Epithelial cell of esophagus (primary cell): ENCODE measurements around the gene PPP1R14D.

ENCODE experiments used
- DNase-seq: peaks from one replicate; pipeline ENCODE4 v3.0.0; 2010; ENCODE audit warnings: low read depth
- H3K4me3 ChIP-seq: 2 replicates; pipeline ENCODE4 v1.5.1; 2011; ENCODE audit warnings: mild to moderate bottlenecking, low read length, control low read depth
- TF ChIP-seq, protein P1 (sequence below): IDR thresholded peaks from 2 replicates; pipeline ENCODE4 v1.5.1; 2011; ENCODE audit warnings: low read depth, mild to moderate bottlenecking, low read length, control low read depth, inconsistent platforms; ENCODE audit not compliant: insufficient read depth; ENCODE audit errors: missing control alignments

The PPP1R14D gene

GRCh38 chr15:40844696-40845030, 16.2 kb upstream of the PPP1R14D start:
- TF ChIP-seq, protein P1, sequence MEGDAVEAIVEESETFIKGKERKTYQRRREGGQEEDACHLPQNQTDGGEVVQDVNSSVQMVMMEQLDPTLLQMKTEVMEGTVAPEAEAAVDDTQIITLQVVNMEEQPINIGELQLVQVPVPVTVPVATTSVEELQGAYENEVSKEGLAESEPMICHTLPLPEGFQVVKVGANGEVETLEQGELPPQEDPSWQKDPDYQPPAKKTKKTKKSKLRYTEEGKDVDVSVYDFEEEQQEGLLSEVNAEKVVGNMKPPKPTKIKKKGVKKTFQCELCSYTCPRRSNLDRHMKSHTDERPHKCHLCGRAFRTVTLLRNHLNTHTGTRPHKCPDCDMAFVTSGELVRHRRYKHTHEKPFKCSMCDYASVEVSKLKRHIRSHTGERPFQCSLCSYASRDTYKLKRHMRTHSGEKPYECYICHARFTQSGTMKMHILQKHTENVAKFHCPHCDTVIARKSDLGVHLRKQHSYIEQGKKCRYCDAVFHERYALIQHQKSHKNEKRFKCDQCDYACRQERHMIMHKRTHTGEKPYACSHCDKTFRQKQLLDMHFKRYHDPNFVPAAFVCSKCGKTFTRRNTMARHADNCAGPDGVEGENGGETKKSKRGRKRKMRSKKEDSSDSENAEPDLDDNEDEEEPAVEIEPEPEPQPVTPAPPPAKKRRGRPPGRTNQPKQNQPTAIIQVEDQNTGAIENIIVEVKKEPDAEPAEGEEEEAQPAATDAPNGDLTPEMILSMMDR = no peak

DNA sequence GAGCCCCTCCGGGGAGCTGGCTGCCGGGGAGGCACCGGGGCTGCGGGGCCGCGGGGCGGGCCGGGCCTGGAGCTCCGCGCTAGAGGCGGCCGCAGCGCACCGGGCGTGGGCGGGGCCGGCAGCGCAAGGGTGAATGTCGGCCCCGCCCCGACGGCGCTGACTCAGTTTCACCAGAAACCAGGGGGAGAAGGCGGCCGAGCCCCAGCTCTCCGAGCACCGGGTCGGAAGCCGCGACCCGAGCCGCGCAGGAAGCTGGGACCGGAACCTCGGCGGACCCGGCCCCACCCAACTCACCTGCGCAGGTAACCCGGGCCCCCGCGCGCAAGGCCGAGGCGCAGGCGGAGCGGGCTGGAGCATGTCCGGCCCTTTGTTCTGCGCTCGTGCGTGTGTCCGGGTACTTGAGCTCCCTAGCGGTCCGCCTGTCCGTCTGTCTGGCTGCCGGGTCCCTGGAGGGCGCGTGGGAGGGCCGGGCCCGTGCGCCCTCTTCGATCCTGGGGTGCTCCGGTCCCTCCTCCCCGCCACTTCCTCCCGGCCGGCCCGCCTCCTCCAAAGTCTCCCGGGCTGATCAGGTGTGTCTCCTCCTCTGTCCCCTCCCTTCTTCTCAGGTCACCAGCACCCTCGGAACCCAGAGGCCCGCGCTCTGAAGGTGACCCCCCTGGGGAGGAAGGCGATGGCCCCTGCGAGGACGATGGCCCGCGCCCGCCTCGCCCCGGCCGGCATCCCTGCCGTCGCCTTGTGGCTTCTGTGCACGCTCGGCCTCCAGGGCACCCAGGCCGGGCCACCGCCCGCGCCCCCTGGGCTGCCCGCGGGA, 15.6 kb upstream of the PPP1R14D start, which contains the start of gene SPINT1:
Gene SPINT1, plus strand, starts transcription at position 164 of the 811 bp plus-strand sequence. Its CDS starts 507 bp downstream, at position 671.
- H3K4me3 ChIP-seq = peak within 1 kb of the TSS; percentile 65
- TF ChIP-seq, protein P1 = no peak
- DNase-seq = peak; percentile 87

More at GRCh38 chr15:40844696-40845030, 16.2 kb upstream of the PPP1R14D start:
- H3K4me3 ChIP-seq = peak overlapping the region; percentile 65
- peak; percentile 57 for DNase-seq

GRCh38 chr15:40843261-40843884, 14.9 kb upstream of the PPP1R14D start:
- TF ChIP-seq, protein P1 = no peak
- DNase-seq = no peak
- peak overlapping the region; percentile 65 for H3K4me3 ChIP-seq

DNA sequence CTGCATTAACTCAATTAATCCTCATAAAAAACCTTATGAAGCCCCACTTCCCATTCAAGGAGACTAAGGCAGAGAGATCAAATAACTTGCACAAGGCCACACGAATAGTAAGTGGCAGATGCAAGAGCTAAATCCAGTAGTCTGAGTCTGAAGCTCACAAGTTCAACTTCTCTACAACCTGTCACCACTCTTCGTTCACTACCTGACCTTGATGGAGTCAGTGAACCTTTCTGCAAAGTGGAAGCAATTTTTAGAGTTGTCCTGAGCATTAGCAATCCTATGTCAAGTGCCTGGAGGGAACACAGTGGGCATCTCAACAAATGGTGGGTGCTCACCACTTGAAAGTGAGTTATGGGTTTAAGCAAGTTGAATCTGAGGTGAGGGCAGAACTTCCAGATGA, 13.2 kb upstream of the PPP1R14D start:
- no peak for DNase-seq
- no peak overlapping the region for H3K4me3 ChIP-seq
- TF ChIP-seq, protein P1 = no peak

DNA sequence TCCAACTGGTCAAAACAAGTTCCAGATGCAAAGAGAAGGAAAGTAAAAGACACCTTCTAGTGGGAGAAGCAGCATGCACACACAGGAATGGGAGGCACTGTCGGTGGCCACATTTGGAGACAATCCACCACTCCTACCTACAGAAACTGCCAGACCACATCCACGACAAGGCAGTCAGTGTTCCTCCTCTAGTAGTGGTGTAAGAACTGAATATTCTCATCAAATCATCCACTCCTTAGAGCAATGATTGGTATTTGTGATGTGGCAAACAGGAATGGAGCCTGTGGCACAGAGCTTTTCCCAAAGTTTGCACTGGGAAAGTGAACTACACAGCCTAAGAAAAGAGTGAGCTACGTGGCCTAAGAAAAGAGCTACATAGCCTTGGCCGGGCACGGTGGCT, 10.2 kb upstream of the PPP1R14D start:
- TF ChIP-seq, protein P1 = no peak
- no peak for DNase-seq

DNA sequence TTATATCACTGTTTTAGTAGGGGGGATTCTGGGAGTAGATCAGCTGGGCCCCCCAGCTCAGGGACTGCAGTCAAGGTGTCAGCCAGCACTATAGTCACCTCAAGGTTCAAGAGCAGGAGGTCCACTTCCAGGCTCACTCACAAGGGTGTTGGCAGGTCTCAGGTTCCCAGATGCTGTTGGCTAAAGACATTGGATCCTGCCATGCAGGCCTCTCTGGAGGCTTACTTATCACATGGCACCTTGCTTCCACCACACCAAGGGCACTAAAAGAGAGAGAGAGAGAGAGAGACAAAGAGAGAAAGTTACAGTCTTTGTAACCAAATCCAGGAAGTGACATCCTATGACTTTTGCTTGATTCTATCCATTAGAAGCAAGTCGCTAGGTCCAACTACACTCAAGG, 7.5 kb upstream of the PPP1R14D start:
- TF ChIP-seq, protein P1 = no peak
- H3K4me3 ChIP-seq = no peak overlapping the region
- no peak for DNase-seq

More for the DNA sequence above, 10.2 kb upstream of the PPP1R14D start:
- no peak overlapping the region for H3K4me3 ChIP-seq
